Karpas-422 (cell line): ENCODE results near the gene PLPP6. TPM values are rescaled to one million over a fixed set of nuclear protein-coding genes. Genes with fewer than 3 reads are reported as not detected.

Experiments
- DNase-seq: peaks from one replicate; pipeline ENCODE4 v3.0.0-alpha.2; 2015
- H2AFZ ChIP-seq: fragments of 200-600 bp; sonication (generic); 2 replicates; pipeline ENCODE4 v1.6.1; 2014; ENCODE audit warnings: antibody characterized with exemption, low read length, mixed read lengths
- H3K27ac ChIP-seq: fragments of 200-600 bp; sonication (generic); 2 replicates; pipeline ENCODE4 v1.5.1; 2014; ENCODE audit warnings: mild to moderate bottlenecking, low read length, moderate library complexity
- H3K27me3 ChIP-seq: fragments of 200-600 bp; sonication (generic); 2 replicates; pipeline ENCODE4 v1.6.1; 2014; ENCODE audit warnings: low read length, mixed read lengths
- H3K36me3 ChIP-seq: fragments of 200-600 bp; sonication (generic); 2 replicates; pipeline ENCODE4 v1.6.1; 2014; ENCODE audit warnings: low read length, mixed read lengths; ENCODE audit not compliant: insufficient read depth
- H3K4me1 ChIP-seq: fragments of 200-600 bp; sonication (generic); 2 replicates; pipeline ENCODE4 v1.6.1; 2014; ENCODE audit warnings: mild to moderate bottlenecking, low read length, mixed read lengths
- H3K4me2 ChIP-seq: fragments of 200-600 bp; sonication (generic); 2 replicates; pipeline ENCODE4 v1.6.1; 2014; ENCODE audit warnings: low read length, low read depth, mild to moderate bottlenecking; ENCODE audit not compliant: poor library complexity, severe bottlenecking
- H3K4me3 ChIP-seq: fragments of 200-600 bp; sonication (generic); 2 replicates; pipeline ENCODE4 v1.5.1; 2014; ENCODE audit warnings: mild to moderate bottlenecking, antibody characterized with exemption, low read length, mixed read lengths
- H3K79me2 ChIP-seq: fragments of 200-600 bp; sonication (generic); 2 replicates; pipeline ENCODE4 v1.6.1; 2014; ENCODE audit warnings: mild to moderate bottlenecking, low read length, mixed read lengths
- H3K9ac ChIP-seq: fragments of 200-600 bp; sonication (generic); 2 replicates; pipeline ENCODE4 v1.6.0; 2014; ENCODE audit warnings: low read length
- H3K9me2 ChIP-seq: fragments of 200-600 bp; sonication (generic), shearing (Covaris generic); replicated peaks from 2 replicates; pipeline ENCODE4 v1.6.0; 2014; ENCODE audit warnings: mild to moderate bottlenecking, low read length, moderate library complexity; ENCODE audit not compliant: insufficient read depth
- H3K9me3 ChIP-seq: fragments of 300-700, 200-600 bp; sonication (generic); 2 replicates; pipeline ENCODE4 v1.6.1; 2014; ENCODE audit warnings: low read length, mixed read lengths
- H4K20me1 ChIP-seq: fragments of 200-600 bp; sonication (generic); 2 replicates; pipeline ENCODE4 v1.6.1; 2014; ENCODE audit warnings: mild to moderate bottlenecking, antibody characterized with exemption, low read length, low read depth; ENCODE audit not compliant: insufficient read depth
- total RNA-seq: library from RNA; depleted of rRNA; stranded (reverse); fragments of >200 nt; shearing (Covaris generic); gene quantifications from 2 replicates; pipeline ENCODE4 v1.2.3, GENCODE V29; 2014; ENCODE audit warnings: low replicate concordance; rRNA removed

Gene PLPP6
- total RNA-seq, 1 experiment from 2014 or later, result 13.1 TPM

- peaks cover 64% of the 10 kb centered on the region for H3K36me3 ChIP-seq
- H3K27ac ChIP-seq, result no peak overlapping the region
- H3K79me2 ChIP-seq, result peaks cover 12% of the 10 kb centered on the region
- no peaks in the 10 kb centered on the region for H3K27me3 ChIP-seq
- no peak overlapping the region for H3K4me3 ChIP-seq
- no peaks in the 10 kb centered on the region for H3K9me2 ChIP-seq
- H3K9ac ChIP-seq, result no peak overlapping the region
- no peak for DNase-seq
- no peaks in the 10 kb centered on the region for H4K20me1 ChIP-seq
- no peaks in the 10 kb centered on the region for H3K4me1 ChIP-seq
- H2AFZ ChIP-seq, result no peak overlapping the region
- no peak overlapping the region for H3K4me2 ChIP-seq
- no peaks in the 10 kb centered on the region for H3K9me3 ChIP-seq
These were observed 45.0 kb downstream of the PLPP6 start for GRCh38 chr9:4706971-4707622.

- Histone ChIP-seq H3K9ac (no peak overlapping the region), H3K9me2 (no peaks in the 10 kb centered on the region), H3K79me2 (peaks cover 14% of the 10 kb centered on the region), H3K36me3 (peaks cover 62% of the 10 kb centered on the region), H3K27me3 (no peaks in the 10 kb centered on the region), H3K4me3 (no peak overlapping the region), H3K9me3 (peaks cover 4% of the 10 kb centered on the region), H3K4me2 (no peak overlapping the region), H4K20me1 (no peaks in the 10 kb centered on the region), H2AFZ (no peak overlapping the region), H3K27ac (no peak overlapping the region), H3K4me1 (no peaks in the 10 kb centered on the region)
- DNase-seq, result no peak
These were observed 47.3 kb downstream of the PLPP6 start for GRCh38 chr9:4709380-4709779.

GRCh38 chr9:4713849-4714248 is 51.8 kb downstream of the PLPP6 start:
- Histone ChIP-seq H3K9ac (no peak overlapping the region), H3K4me3 (no peak overlapping the region), H3K9me2 (no peaks in the 10 kb centered on the region), H3K27ac (no peak overlapping the region), H3K9me3 (peaks cover 4% of the 10 kb centered on the region), H3K4me2 (no peak overlapping the region), H3K79me2 (peaks cover 28% of the 10 kb centered on the region), H4K20me1 (no peaks in the 10 kb centered on the region), H3K4me1 (no peaks in the 10 kb centered on the region), H3K27me3 (no peaks in the 10 kb centered on the region), H2AFZ (no peak overlapping the region), H3K36me3 (peaks cover 72% of the 10 kb centered on the region)
- no peak for DNase-seq

- no peak overlapping the region for H3K4me3 ChIP-seq
- no peaks in the 10 kb centered on the region for H3K9me2 ChIP-seq
- peaks cover 4% of the 10 kb centered on the region for H3K9me3 ChIP-seq
- H3K9ac ChIP-seq, result no peak overlapping the region
- no peak overlapping the region for H2AFZ ChIP-seq
- peaks cover 72% of the 10 kb centered on the region for H3K36me3 ChIP-seq
- no peak overlapping the region for H3K4me2 ChIP-seq
- H4K20me1 ChIP-seq, result no peaks in the 10 kb centered on the region
- no peak overlapping the region for H3K27ac ChIP-seq
- no peaks in the 10 kb centered on the region for H3K4me1 ChIP-seq
- no peaks in the 10 kb centered on the region for H3K27me3 ChIP-seq
- no peak for DNase-seq
- peaks cover 31% of the 10 kb centered on the region for H3K79me2 ChIP-seq
These were observed 52.3 kb downstream of the PLPP6 start for GRCh38 chr9:4714266-4715016.

Other genes with a start within 250 kb of the PLPP6 start
- not detected in 2 replicates for gene SLC1A1, start 171.8 kb upstream of the PLPP6 start, total RNA-seq
- 0.22 and 0.69 TPM in 2 replicates for gene SPATA6L, start 4.2 kb downstream of the PLPP6 start, total RNA-seq
- gene CDC37L1, start 17.3 kb downstream of the PLPP6 start, total RNA-seq, result 12.0 and 17.9 TPM in 2 replicates
- 49.8 and 67.3 TPM in 2 replicates for gene AK3, start 78.9 kb downstream of the PLPP6 start, total RNA-seq
- gene RCL1, start 130.7 kb downstream of the PLPP6 start, total RNA-seq, result 24.9 and 31.0 TPM in 2 replicates